Endothelial cell of umbilical vein (primary cell): Measurements from ENCODE around the gene ADSL.

Source experiments
- EZH2 ChIP-seq: IDR thresholded peaks from 2 replicates; pipeline ENCODE4 v1.6.1; 2012; ENCODE audit warnings: borderline replicate concordance, low read depth, mild to moderate bottlenecking, moderate library complexity, low read length, inconsistent platforms; ENCODE audit not compliant: severe bottlenecking
- GATA2 ChIP-seq: IDR thresholded peaks from 2 replicates; pipeline ENCODE4 v1.7.0; 2011; ENCODE audit warnings: low read depth, mild to moderate bottlenecking, moderate library complexity, mixed read lengths, low read length; ENCODE audit not compliant: insufficient read length, insufficient read depth
- POLR2A ChIP-seq: IDR thresholded peaks from 2 replicates; pipeline ENCODE4 v1.6.1; 2012; ENCODE audit warnings: low read depth, mild to moderate bottlenecking, control low read depth, low read length
- POLR2AphosphoS5 ChIP-seq: IDR thresholded peaks from 2 replicates; pipeline ENCODE4 v1.6.1; 2012; ENCODE audit warnings: low read depth, mild to moderate bottlenecking, control low read depth, low read length, moderate library complexity; ENCODE audit not compliant: insufficient read depth
- TF ChIP-seq, protein P1 (sequence below), 2 donors: IDR thresholded peaks; 1 replicate in 1 of 2; 2 replicates in 1 of 2; pipeline ENCODE4 v1.5.1; 2011; ENCODE audit warnings: low read length in 2 of 2, mild to moderate bottlenecking in 2 of 2, moderate library complexity in 2 of 2, control low read depth in 1 of 2, inconsistent platforms in 1 of 2, low read depth in 1 of 2; ENCODE audit not compliant: insufficient read depth in 1 of 2; ENCODE audit errors: extremely low read depth in 1 of 2
- TF ChIP-seq, protein P2 (sequence below): IDR thresholded peaks from 2 replicates; pipeline ENCODE4 v1.6.1; 2011; ENCODE audit not compliant: insufficient read depth, insufficient read length

DNA sequence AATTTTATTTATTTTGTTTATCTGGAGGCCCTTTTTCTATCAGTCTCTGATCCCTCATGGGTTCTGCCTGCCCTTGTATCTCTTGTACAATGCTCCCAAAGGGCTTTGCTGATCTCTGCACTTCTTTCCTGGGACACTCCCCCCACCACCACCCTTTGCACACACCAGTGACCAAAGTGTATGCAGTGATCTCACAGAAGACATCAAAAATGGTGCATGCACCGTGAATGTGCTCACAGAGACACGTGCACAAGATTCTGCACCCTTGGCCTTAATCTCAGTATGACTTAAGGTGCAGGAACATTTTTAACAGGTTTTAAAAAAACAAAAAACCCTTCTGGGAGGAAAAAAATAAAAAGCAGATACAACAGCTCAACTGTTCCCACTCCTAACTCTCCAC is 12.2 kb upstream of the ADSL start:
- TF ChIP-seq, protein P1, sequence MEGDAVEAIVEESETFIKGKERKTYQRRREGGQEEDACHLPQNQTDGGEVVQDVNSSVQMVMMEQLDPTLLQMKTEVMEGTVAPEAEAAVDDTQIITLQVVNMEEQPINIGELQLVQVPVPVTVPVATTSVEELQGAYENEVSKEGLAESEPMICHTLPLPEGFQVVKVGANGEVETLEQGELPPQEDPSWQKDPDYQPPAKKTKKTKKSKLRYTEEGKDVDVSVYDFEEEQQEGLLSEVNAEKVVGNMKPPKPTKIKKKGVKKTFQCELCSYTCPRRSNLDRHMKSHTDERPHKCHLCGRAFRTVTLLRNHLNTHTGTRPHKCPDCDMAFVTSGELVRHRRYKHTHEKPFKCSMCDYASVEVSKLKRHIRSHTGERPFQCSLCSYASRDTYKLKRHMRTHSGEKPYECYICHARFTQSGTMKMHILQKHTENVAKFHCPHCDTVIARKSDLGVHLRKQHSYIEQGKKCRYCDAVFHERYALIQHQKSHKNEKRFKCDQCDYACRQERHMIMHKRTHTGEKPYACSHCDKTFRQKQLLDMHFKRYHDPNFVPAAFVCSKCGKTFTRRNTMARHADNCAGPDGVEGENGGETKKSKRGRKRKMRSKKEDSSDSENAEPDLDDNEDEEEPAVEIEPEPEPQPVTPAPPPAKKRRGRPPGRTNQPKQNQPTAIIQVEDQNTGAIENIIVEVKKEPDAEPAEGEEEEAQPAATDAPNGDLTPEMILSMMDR (IDR thresholded peaks at IDR 0.05; ENCODE audit: extremely low read depth in 1 of 2, insufficient read depth in 1 of 2, low read depth in 1 of 2, low read length in 2 of 2): no peak
- TF ChIP-seq POLR2A (no peak), POLR2AphosphoS5 (no peak), EZH2 (no peak), GATA2 (no peak)
- TF ChIP-seq, protein P2, sequence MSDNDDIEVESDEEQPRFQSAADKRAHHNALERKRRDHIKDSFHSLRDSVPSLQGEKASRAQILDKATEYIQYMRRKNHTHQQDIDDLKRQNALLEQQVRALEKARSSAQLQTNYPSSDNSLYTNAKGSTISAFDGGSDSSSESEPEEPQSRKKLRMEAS: no peak
